Fibroblast of skin of back (primary cell): Measurements from ENCODE around the gene COBL.

Experiments
- DNase-seq: peaks from one replicate; pipeline ENCODE4 v3.0.0-alpha.2; 2013

COBL gene

GRCh38 chr7:51301806-51302205 lies 14.8 kb downstream of the COBL start:
- DNase-seq, result no peak

- DNase-seq, result no peak
These were observed 15.6 kb downstream of the COBL start for GRCh38 chr7:51300762-51301674.

- no peak for DNase-seq
These were observed 17.0 kb downstream of the COBL start for GRCh38 chr7:51299391-51300133.

- no peak for DNase-seq
These were observed 17.7 kb downstream of the COBL start for GRCh38 chr7:51298912-51299311.

GRCh38 chr7:51297986-51298385 lies 18.6 kb downstream of the COBL start:
- no peak for DNase-seq

- DNase-seq, result no peak
These were observed 21.0 kb downstream of the COBL start for GRCh38 chr7:51295440-51296245.

- DNase-seq, result no peak
These were observed 24.0 kb downstream of the COBL start for GRCh38 chr7:51292596-51292995.

GRCh38 chr7:51290702-51291540 lies 25.7 kb downstream of the COBL start:
- DNase-seq, result no peak

- DNase-seq, result no peak
These were observed 26.3 kb downstream of the COBL start for GRCh38 chr7:51290304-51290637.

GRCh38 chr7:51289623-51290303 lies 26.8 kb downstream of the COBL start:
- DNase-seq, result no peak

- DNase-seq, result no peak
These were observed 27.6 kb downstream of the COBL start for GRCh38 chr7:51288896-51289622.

- no peak for DNase-seq
These were observed 30.2 kb downstream of the COBL start for GRCh38 chr7:51286401-51286800.

GRCh38 chr7:51280156-51280555 lies 36.5 kb downstream of the COBL start:
- DNase-seq, result no peak

- no peak for DNase-seq
These were observed 37.1 kb downstream of the COBL start for GRCh38 chr7:51279391-51280023.

- DNase-seq, result no peak
These were observed 37.8 kb downstream of the COBL start for GRCh38 chr7:51278797-51279196.

GRCh38 chr7:51276967-51277366 lies 39.6 kb downstream of the COBL start:
- DNase-seq, result no peak

GRCh38 chr7:51276091-51276605 lies 40.5 kb downstream of the COBL start:
- DNase-seq, result no peak

GRCh38 chr7:51275532-51275931 lies 41.1 kb downstream of the COBL start:
- DNase-seq, result no peak

GRCh38 chr7:51274955-51275354 lies 41.7 kb downstream of the COBL start:
- DNase-seq, result no peak

- no peak for DNase-seq
These were observed 42.6 kb downstream of the COBL start for GRCh38 chr7:51274001-51274400.
